HCT116 (cell line): ENCODE measurements around the gene SLC41A1.

ENCODE experiments used
- CEBPB ChIP-seq: IDR thresholded peaks from 2 replicates; pipeline ENCODE4 v1.6.1; 2012; ENCODE audit warnings: low read depth
- EZH2 ChIP-seq: fragments of 200-600 bp; sonication (generic); IDR thresholded peaks from 2 replicates; pipeline ENCODE4 v1.6.1; 2017; ENCODE audit warnings: antibody characterized with exemption, mixed run types
- EZH2phosphoT487 ChIP-seq: fragments of 200-600 bp; IDR thresholded peaks from 2 replicates; pipeline ENCODE4 v1.6.1; 2018; ENCODE audit warnings: antibody characterized with exemption, borderline replicate concordance
- FOSL1 ChIP-seq: IDR thresholded peaks from 2 replicates; pipeline ENCODE4 v1.6.1; 2012; ENCODE audit warnings: low read depth
- POLR2A ChIP-seq: IDR thresholded peaks from 2 replicates; pipeline ENCODE4 v1.7.0; 2011; ENCODE audit warnings: borderline replicate concordance; ENCODE audit not compliant: insufficient read depth, insufficient read length; ENCODE audit errors: extremely low read depth
- SP1 ChIP-seq: IDR thresholded peaks from 2 replicates; pipeline ENCODE4 v1.6.1; 2012; ENCODE audit warnings: low read depth
- TF ChIP-seq, protein P1 (sequence below), 3 experiments: fragments of 200-600 bp in 1 of 3; sonication (generic) in 1 of 3; IDR thresholded peaks in 2 of 3; conservative IDR thresholded peaks in 1 of 3; 2 replicates each; pipeline ENCODE4 v1.5.1; 2012 to 2017; ENCODE audit warnings: low read depth in 2 of 3, low read length in 2 of 3, antibody characterized with exemption in 1 of 3, borderline replicate concordance in 1 of 3, control low read depth in 1 of 3, mild to moderate bottlenecking in 1 of 3, mixed read lengths in 1 of 3, mixed run types in 1 of 3, moderate library complexity in 1 of 3; ENCODE audit not compliant: insufficient read depth in 1 of 3
- TF ChIP-seq, protein P2 (sequence below): IDR thresholded peaks from 2 replicates; pipeline ENCODE4 v1.6.1; 2011; ENCODE audit warnings: mild to moderate bottlenecking, low read length, moderate library complexity; ENCODE audit not compliant: insufficient replicate concordance; ENCODE audit errors: extremely low read depth
- TF ChIP-seq, protein P3 (sequence below): IDR thresholded peaks from 2 replicates; pipeline ENCODE4 v1.6.1; 2012; ENCODE audit warnings: low read depth

DNA sequence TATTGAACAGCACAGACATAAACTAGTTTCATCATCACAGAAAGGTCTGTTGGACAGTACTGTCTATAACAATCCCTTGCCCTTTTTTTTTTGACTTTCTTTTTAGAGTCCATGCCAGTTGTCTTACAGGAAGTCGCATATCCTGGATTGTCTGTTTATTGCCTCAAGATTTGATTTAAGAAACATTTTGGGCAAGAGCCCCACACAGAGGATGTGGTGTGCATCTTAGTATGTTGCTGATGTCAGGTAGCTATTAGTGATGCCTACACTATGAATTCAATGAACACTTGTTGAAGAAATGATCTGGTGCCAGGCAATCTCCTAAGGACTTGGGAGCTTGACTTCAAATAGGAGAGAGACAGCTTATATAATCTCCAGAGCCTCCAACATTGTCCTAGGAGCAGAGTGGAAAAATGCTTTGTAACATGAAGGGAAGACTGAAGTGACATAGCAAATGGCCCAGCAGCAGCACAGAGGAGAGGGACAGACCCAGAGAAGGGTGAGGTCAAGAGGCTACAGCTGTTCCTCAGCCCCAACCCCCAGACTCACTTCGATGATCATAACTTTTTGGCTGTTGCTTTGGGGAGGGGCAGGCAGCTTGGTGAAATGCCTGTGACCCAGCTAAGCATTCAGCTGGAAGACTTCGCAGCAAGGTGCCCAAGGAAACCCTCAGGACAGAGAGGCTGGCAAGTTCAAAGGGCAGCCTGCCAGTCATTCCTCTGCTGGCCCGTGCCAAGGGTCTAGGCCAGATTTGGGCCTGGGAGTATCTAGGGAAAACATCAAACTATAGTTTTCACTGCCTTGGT lies 30.2 kb downstream of the SLC41A1 start:
- TF ChIP-seq, protein P1, sequence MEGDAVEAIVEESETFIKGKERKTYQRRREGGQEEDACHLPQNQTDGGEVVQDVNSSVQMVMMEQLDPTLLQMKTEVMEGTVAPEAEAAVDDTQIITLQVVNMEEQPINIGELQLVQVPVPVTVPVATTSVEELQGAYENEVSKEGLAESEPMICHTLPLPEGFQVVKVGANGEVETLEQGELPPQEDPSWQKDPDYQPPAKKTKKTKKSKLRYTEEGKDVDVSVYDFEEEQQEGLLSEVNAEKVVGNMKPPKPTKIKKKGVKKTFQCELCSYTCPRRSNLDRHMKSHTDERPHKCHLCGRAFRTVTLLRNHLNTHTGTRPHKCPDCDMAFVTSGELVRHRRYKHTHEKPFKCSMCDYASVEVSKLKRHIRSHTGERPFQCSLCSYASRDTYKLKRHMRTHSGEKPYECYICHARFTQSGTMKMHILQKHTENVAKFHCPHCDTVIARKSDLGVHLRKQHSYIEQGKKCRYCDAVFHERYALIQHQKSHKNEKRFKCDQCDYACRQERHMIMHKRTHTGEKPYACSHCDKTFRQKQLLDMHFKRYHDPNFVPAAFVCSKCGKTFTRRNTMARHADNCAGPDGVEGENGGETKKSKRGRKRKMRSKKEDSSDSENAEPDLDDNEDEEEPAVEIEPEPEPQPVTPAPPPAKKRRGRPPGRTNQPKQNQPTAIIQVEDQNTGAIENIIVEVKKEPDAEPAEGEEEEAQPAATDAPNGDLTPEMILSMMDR (IDR thresholded peaks at IDR 0.05 in 2 of 3, conservative IDR thresholded peaks at IDR 0.05 in 1 of 3; ENCODE audit: borderline replicate concordance in 1 of 3, insufficient read depth in 1 of 3, low read depth in 2 of 3, low read length in 2 of 3), result no peak
- no peak for TF ChIP-seq FOSL1
- no peak for TF ChIP-seq EZH2phosphoT487
- TF ChIP-seq CEBPB, result no peak
- no peak for TF ChIP-seq SP1
- TF ChIP-seq, protein P2, sequence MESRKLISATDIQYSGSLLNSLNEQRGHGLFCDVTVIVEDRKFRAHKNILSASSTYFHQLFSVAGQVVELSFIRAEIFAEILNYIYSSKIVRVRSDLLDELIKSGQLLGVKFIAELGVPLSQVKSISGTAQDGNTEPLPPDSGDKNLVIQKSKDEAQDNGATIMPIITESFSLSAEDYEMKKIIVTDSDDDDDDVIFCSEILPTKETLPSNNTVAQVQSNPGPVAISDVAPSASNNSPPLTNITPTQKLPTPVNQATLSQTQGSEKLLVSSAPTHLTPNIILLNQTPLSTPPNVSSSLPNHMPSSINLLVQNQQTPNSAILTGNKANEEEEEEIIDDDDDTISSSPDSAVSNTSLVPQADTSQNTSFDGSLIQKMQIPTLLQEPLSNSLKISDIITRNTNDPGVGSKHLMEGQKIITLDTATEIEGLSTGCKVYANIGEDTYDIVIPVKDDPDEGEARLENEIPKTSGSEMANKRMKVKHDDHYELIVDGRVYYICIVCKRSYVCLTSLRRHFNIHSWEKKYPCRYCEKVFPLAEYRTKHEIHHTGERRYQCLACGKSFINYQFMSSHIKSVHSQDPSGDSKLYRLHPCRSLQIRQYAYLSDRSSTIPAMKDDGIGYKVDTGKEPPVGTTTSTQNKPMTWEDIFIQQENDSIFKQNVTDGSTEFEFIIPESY, result no peak
- TF ChIP-seq POLR2A, result no peak
- TF ChIP-seq EZH2, result no peak
- TF ChIP-seq, protein P3, sequence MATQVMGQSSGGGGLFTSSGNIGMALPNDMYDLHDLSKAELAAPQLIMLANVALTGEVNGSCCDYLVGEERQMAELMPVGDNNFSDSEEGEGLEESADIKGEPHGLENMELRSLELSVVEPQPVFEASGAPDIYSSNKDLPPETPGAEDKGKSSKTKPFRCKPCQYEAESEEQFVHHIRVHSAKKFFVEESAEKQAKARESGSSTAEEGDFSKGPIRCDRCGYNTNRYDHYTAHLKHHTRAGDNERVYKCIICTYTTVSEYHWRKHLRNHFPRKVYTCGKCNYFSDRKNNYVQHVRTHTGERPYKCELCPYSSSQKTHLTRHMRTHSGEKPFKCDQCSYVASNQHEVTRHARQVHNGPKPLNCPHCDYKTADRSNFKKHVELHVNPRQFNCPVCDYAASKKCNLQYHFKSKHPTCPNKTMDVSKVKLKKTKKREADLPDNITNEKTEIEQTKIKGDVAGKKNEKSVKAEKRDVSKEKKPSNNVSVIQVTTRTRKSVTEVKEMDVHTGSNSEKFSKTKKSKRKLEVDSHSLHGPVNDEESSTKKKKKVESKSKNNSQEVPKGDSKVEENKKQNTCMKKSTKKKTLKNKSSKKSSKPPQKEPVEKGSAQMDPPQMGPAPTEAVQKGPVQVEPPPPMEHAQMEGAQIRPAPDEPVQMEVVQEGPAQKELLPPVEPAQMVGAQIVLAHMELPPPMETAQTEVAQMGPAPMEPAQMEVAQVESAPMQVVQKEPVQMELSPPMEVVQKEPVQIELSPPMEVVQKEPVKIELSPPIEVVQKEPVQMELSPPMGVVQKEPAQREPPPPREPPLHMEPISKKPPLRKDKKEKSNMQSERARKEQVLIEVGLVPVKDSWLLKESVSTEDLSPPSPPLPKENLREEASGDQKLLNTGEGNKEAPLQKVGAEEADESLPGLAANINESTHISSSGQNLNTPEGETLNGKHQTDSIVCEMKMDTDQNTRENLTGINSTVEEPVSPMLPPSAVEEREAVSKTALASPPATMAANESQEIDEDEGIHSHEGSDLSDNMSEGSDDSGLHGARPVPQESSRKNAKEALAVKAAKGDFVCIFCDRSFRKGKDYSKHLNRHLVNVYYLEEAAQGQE, result no peak
